H1 (cell line): ENCODE data around the gene BRD7. TPM values are rescaled to one million over a fixed set of nuclear protein-coding genes. Genes with fewer than 3 reads are reported as not detected.
A peak's percentile ranks its signal among the peaks of the same experiment; 100 is the strongest.

ENCODE experiments used
- CTCF ChIA-PET: fragments of 300-600 bp; sonication (Branson Sonifier 250); formaldehyde crosslinking; loops from one replicate; lab custom pipeline; 2021; ENCODE audit not compliant: partially characterized antibody; lab: Charles Lee
- POLR2A ChIA-PET: fragments of 300-600 bp; sonication (Branson Sonifier 250); formaldehyde crosslinking; loops from one replicate; lab custom pipeline; 2021; ENCODE audit warnings: inconsistent platforms; ENCODE audit not compliant: partially characterized antibody; lab: Charles Lee
- DNase-seq, 2 experiments: peaks; one replicate each; pipeline versions ENCODE4 v3.0.0 to v3.0.0-alpha.2; 2010 to 2022; ENCODE audit warnings: low spot score in 2 of 2, low read depth in 1 of 2, mixed read lengths in 1 of 2
- FAIRE-seq: peaks from 2 replicates; lab custom pipeline; 2011; peaks lifted over from hg19 to GRCh38; lab: Jason Lieb, UNC
- H2AFZ ChIP-seq: 2 replicates; pipeline ENCODE4 v1.8.1; 2012; ENCODE audit warnings: low read length, inconsistent platforms
- H2AK5ac ChIP-seq: 2 replicates; pipeline ENCODE4 v1.6.1; 2013; ENCODE audit warnings: low read depth, low read length
- H2BK120ac ChIP-seq: replicated peaks from 2 replicates; pipeline ENCODE3; 2013; ENCODE audit warnings: low read depth, low read length, inconsistent platforms
- H2BK12ac ChIP-seq: 2 replicates; pipeline ENCODE4 v1.6.1; 2013; ENCODE audit warnings: low read depth, low read length
- H2BK15ac ChIP-seq: 2 replicates; pipeline ENCODE4 v1.6.1; 2013; ENCODE audit warnings: low read length
- H2BK20ac ChIP-seq: 2 replicates; pipeline ENCODE4 v1.6.1; 2013; ENCODE audit warnings: low read length
- H2BK5ac ChIP-seq: 2 replicates; pipeline ENCODE4 v1.6.1; 2013; ENCODE audit warnings: low read depth, low read length
- H3K14ac ChIP-seq: 2 replicates; pipeline ENCODE4 v1.6.1; 2013; ENCODE audit warnings: inconsistent platforms; ENCODE audit not compliant: insufficient read length
- H3K18ac ChIP-seq: 2 replicates; pipeline ENCODE4 v1.6.1; 2013; ENCODE audit warnings: low read length; ENCODE audit errors: extremely low read depth
- H3K23ac ChIP-seq: 2 replicates; pipeline ENCODE4 v1.6.1; 2013; ENCODE audit warnings: inconsistent platforms; ENCODE audit not compliant: insufficient read length
- H3K23me2 ChIP-seq: 2 replicates; pipeline ENCODE4 v1.6.1; 2013; ENCODE audit warnings: low read depth, low read length
- H3K27ac ChIP-seq: 2 replicates; pipeline ENCODE4 v1.6.1; 2011; ENCODE audit warnings: low read depth, low read length, inconsistent platforms
- H3K27me3 ChIP-seq, 4 experiments: replicated peaks in 1 of 4; 1 replicate in 1 of 4; 2 replicates in 3 of 4; pipeline versions ENCODE4 v1.6.1 to v1.8.1; 2011 to 2013; ENCODE audit warnings: low read length in 3 of 4, mild to moderate bottlenecking in 3 of 4, inconsistent platforms in 2 of 4, mixed read lengths in 2 of 4, moderate library complexity in 1 of 4; ENCODE audit not compliant: control insufficient read depth in 3 of 4, insufficient read depth in 3 of 4; ENCODE audit errors: extremely low read depth in 1 of 4
- H3K36me3 ChIP-seq, 4 experiments: 2 replicates each; pipeline versions ENCODE4 v1.6.1 to v1.8.1; 2011 to 2013; ENCODE audit warnings: mild to moderate bottlenecking in 4 of 4, low read length in 3 of 4, moderate library complexity in 2 of 4, control low read depth in 1 of 4, inconsistent platforms in 1 of 4; ENCODE audit not compliant: insufficient read depth in 4 of 4, control insufficient read depth in 2 of 4
- H3K4ac ChIP-seq: replicated peaks from 2 replicates; pipeline ENCODE3; 2013; ENCODE audit warnings: low read length, low read depth, mixed read lengths, inconsistent platforms; ENCODE audit not compliant: insufficient read length
- H3K4me1 ChIP-seq, 4 experiments: replicated peaks in 1 of 4; 1 replicate in 1 of 4; 2 replicates in 3 of 4; pipeline versions ENCODE4 v1.6.1 to v1.8.1; 2011 to 2013; ENCODE audit warnings: low read length in 3 of 4, inconsistent platforms in 2 of 4, mixed read lengths in 1 of 4; ENCODE audit not compliant: insufficient read depth in 4 of 4, control insufficient read depth in 3 of 4
- H3K4me2 ChIP-seq, 2 experiments: 2 replicates each; pipeline versions ENCODE4 v1.6.1 to v1.8.1; 2011 to 2013; ENCODE audit warnings: low read depth in 2 of 2, low read length in 2 of 2, control low read depth in 1 of 2, inconsistent platforms in 1 of 2, mild to moderate bottlenecking in 1 of 2; ENCODE audit not compliant: insufficient read depth in 1 of 2
- H3K4me3 ChIP-seq, 4 experiments: fragments of 200-600, 300-600 bp in 1 of 4; sonication (generic), shearing (Covaris generic), sonication (Bioruptor Twin) in 1 of 4; 2 replicates each; pipeline versions ENCODE4 v1.5.1 to v1.8.1; 2011 to 2016; ENCODE audit warnings: low read length in 4 of 4, low read depth in 3 of 4, control low read depth in 2 of 4, inconsistent platforms in 2 of 4, mild to moderate bottlenecking in 2 of 4, mixed read lengths in 1 of 4, moderate library complexity in 1 of 4; ENCODE audit not compliant: insufficient read depth in 2 of 4; ENCODE audit errors: extremely low read depth in 1 of 4
- H3K56ac ChIP-seq: replicated peaks from 2 replicates; pipeline ENCODE3; 2013; ENCODE audit warnings: low read depth, mild to moderate bottlenecking, mixed read lengths, low read length, inconsistent platforms; ENCODE audit not compliant: insufficient read length
- H3K79me1 ChIP-seq: 2 replicates; pipeline ENCODE4 v1.6.1; 2013; ENCODE audit warnings: low read depth, low read length, control low read depth
- H3K79me2 ChIP-seq, 2 experiments: 2 replicates each; pipeline versions ENCODE4 v1.6.1 to v1.8.1; 2012 to 2013; ENCODE audit warnings: low read length in 2 of 2, mild to moderate bottlenecking in 2 of 2, inconsistent platforms in 1 of 2; ENCODE audit not compliant: insufficient read depth in 2 of 2, control insufficient read depth in 1 of 2
- H3K9ac ChIP-seq, 4 experiments: replicated peaks in 1 of 4; 1 replicate in 1 of 4; 2 replicates in 3 of 4; pipeline versions ENCODE4 v1.6.1 to v1.8.1; 2011 to 2013; ENCODE audit warnings: low read depth in 3 of 4, low read length in 3 of 4, control low read depth in 2 of 4, mild to moderate bottlenecking in 2 of 4, moderate library complexity in 2 of 4, inconsistent platforms in 1 of 4; ENCODE audit errors: extremely low read depth in 1 of 4
- H3K9me3 ChIP-seq, 2 experiments: 2 replicates each; pipeline versions ENCODE4 v1.6.1 to v1.8.1; 2012 to 2013; ENCODE audit warnings: mild to moderate bottlenecking in 2 of 2, moderate library complexity in 2 of 2, control low read depth in 1 of 2, inconsistent platforms in 1 of 2, low read depth in 1 of 2, low read length in 1 of 2, mixed read lengths in 1 of 2; ENCODE audit not compliant: insufficient read depth in 2 of 2
- H4K20me1 ChIP-seq, 2 experiments: replicated peaks in 1 of 2; 2 replicates each; pipeline versions ENCODE3 to v1.8.1; 2011 to 2013; ENCODE audit warnings: inconsistent platforms in 2 of 2, low read length in 2 of 2, mild to moderate bottlenecking in 1 of 2; ENCODE audit not compliant: insufficient read depth in 2 of 2, control insufficient read depth in 1 of 2
- H4K5ac ChIP-seq: 2 replicates; pipeline ENCODE4 v1.6.1; 2013; ENCODE audit warnings: low read length, low read depth, mixed read lengths, inconsistent platforms; ENCODE audit not compliant: insufficient read length
- H4K8ac ChIP-seq: 2 replicates; pipeline ENCODE4 v1.8.0; 2013; ENCODE audit warnings: mild to moderate bottlenecking, moderate library complexity, low read length, inconsistent platforms; ENCODE audit not compliant: insufficient read depth; ENCODE audit errors: extremely low read depth
- H4K91ac ChIP-seq: replicated peaks from 2 replicates; pipeline ENCODE3; 2013; ENCODE audit warnings: low read length, mixed read lengths, inconsistent platforms; ENCODE audit not compliant: insufficient read length
- CEBPB ChIP-seq: IDR thresholded peaks from 2 replicates; pipeline ENCODE4 v1.6.1; 2012; ENCODE audit warnings: low read depth, low read length
- YY1 ChIP-seq: IDR thresholded peaks from 2 replicates; pipeline ENCODE4 v1.6.1; 2011; ENCODE audit warnings: low read depth, mild to moderate bottlenecking, low read length
- WGBS, 2 experiments: shearing (Covaris generic) in 1 of 2; methylation state at CpG; one replicate each; pipeline versions ENCODE4 v1.1.6 to v1.1.7; 2013 to 2015; ENCODE audit warnings: low lambda C conversion rate in 2 of 2, mixed read lengths in 2 of 2, inconsistent platforms in 1 of 2, low coverage in 1 of 2, missing lambda C conversion rate in 1 of 2; ENCODE audit not compliant: insufficient replicate concordance in 2 of 2, insufficient coverage in 1 of 2, insufficient read length in 1 of 2; ENCODE audit errors: extremely low coverage in 1 of 2, missing lambda C conversion rate in 1 of 2; 5-methylcytosine and 5-hydroxymethylcytosine counted together
- polyA plus RNA-seq, 7 experiments: library from polyadenylated mRNA; depleted of rRNA in 3 of 7; stranded (reverse) in 5 of 7; unstranded in 2 of 7; fragments of >200 nt in 5 of 7; fragments of 200-250 nt in 2 of 7; gene quantifications; 1 replicate in 5 of 7; 2 replicates in 1 of 7; 4 replicates in 1 of 7; pipeline versions ENCODE4 v1.2.1 to v1.2.3, GENCODE V29; 2011 to 2013; ENCODE audit warnings: missing spikeins in 2 of 7, mixed read lengths in 2 of 7
- total RNA-seq: library from RNA; stranded (reverse); fragmentation: NEBNext Ultra II Directional; extraction: Animal tissue kit (Norgen Biotek cat#: 25700); gene quantifications from 2 replicates; pipeline ENCODE4 v1.2.1, GENCODE V29; 2021

Gene BRD7
- total and polyA plus RNA-seq, 2 of the 8 experiments (the other 6 are each of a cell fraction or from before 2014, with no cell fraction given): 42.5 to 120 TPM

DNA sequence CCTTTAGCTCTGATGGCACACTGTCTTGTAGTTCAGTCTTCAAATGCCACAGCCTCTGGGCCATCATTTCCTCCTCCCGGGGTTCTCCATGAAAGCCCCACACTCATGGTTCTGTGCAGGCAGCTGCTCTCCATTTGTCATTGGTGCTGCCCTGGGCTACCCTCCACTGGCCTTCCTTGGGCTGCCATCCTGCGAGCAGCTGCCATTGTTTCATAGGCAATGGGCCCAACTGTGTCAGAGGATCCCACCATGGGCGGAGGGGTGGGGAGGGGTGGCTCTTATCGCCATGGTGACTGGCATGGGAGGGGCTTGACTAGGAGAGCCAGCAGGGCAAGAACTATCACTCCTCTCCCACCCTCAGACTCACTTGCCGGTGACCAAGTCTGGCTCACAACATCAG, 38.6 kb upstream of the BRD7 start:
- Histone ChIP-seq H3K4me3 (no peak overlapping the region), H3K56ac (no peak overlapping the region), H3K23me2 (peaks cover 2% of the 10 kb centered on the region; the same call in 1 of the 2 replicates), H4K91ac (no peak overlapping the region), H2BK15ac (no peak overlapping the region), H3K9ac (no peak overlapping the region), H3K27me3 (no peaks in the 10 kb centered on the region), H3K18ac (no peak overlapping the region), H3K4me1 (peaks cover 0 to 3% (median 0%) of the 10 kb centered on the region in 4 experiments; a peak in 1 of 7 replicates), H2BK12ac (no peak overlapping the region), H3K27ac (no peak overlapping the region), H2AK5ac (no peak overlapping the region), H4K20me1 (no peaks in the 10 kb centered on the region), H4K8ac (no peak overlapping the region), H2BK5ac (no peak overlapping the region), H2BK20ac (no peak overlapping the region), H3K79me2 (no peaks in the 10 kb centered on the region), H3K4ac (no peak overlapping the region), H4K5ac (no peak overlapping the region), H3K9me3 (no peaks in the 10 kb centered on the region; a peak in 1 of 4 replicates), H3K36me3 (no peaks in the 10 kb centered on the region), H2BK120ac (no peak overlapping the region), H3K23ac (no peak overlapping the region), H3K4me2 (no peak overlapping the region), H3K14ac (no peak overlapping the region), H2AFZ (no peak overlapping the region), H3K79me1 (no peaks in the 10 kb centered on the region)
- WGBS, 2 experiments: 66% methylated on average over 5 of the region's 5 CpGs; no CpG with 5 or more reads in 1 of the 2 experiments
- POLR2A ChIA-PET: no interaction called here
- TF ChIP-seq CEBPB: no peak
- TF ChIP-seq YY1: 0 out of 2 replicates have a peak, but pooled peaks have one; percentile 27
- FAIRE-seq: no peak
- CTCF ChIA-PET: interaction anchor here (0.6 kb wide), 1 partner anchor 200 kb away, joined by 3 read pairs; no protein-coding TSS in a partner anchor
- peak in 1 of 2 experiments; percentile 58 for DNase-seq
